HEK293 (cell line): ENCODE results near the gene PRKCE.
A peak's percentile ranks its signal among the peaks of the same experiment; 100 is the strongest.

Source experiments
- CTCF ChIA-PET: fragments of 350-600 bp; formaldehyde crosslinking; extraction: SDS; loops from one replicate; lab custom pipeline; 2021; ENCODE audit warnings: antibody characterized with exemption; lab: Yijun Ruan, JAX
- POLR2A ChIA-PET: fragments of 300-600 bp; formaldehyde crosslinking; extraction: SDS; loops from one replicate; lab custom pipeline; 2020; ENCODE audit warnings: antibody characterized with exemption, inconsistent platforms; lab: Yijun Ruan, JAX
- H3K27ac ChIP-seq: fragments of 200-500 bp; sonication (Bioruptor generic); 2 replicates; pipeline ENCODE4 v1.5.1; 2014; ENCODE audit warnings: low read depth, low read length, control low read depth, inconsistent platforms; ENCODE audit errors: extremely low read depth
- H3K36me3 ChIP-seq, 2 experiments: fragments of 200-500 bp in 1 of 2; sonication (Bioruptor generic) in 1 of 2; 1 replicate in 1 of 2; 2 replicates in 1 of 2; pipeline ENCODE4 v1.5.1; 2014 to 2017; ENCODE audit warnings: inconsistent platforms in 2 of 2, low read length in 2 of 2; ENCODE audit not compliant: control insufficient read depth in 2 of 2, insufficient read depth in 1 of 2
- H3K4me1 ChIP-seq: fragments of 200-500 bp; sonication (Bioruptor generic); 2 replicates; pipeline ENCODE4 v1.5.1; 2014; ENCODE audit warnings: mild to moderate bottlenecking, low read length, inconsistent platforms; ENCODE audit not compliant: control insufficient read depth, insufficient read depth
- H3K4me3 ChIP-seq: 2 replicates; pipeline ENCODE4 v1.5.1; 2011; ENCODE audit warnings: low read depth, mild to moderate bottlenecking, control low read depth, low read length, moderate library complexity
- H3K9me3 ChIP-seq: fragments of 200-500 bp; sonication (Bioruptor generic); 2 replicates; pipeline ENCODE4 v1.5.1; 2014; ENCODE audit warnings: low read depth, low read length, inconsistent platforms; ENCODE audit not compliant: control insufficient read depth, insufficient read depth
- GLIS1 ChIP-seq: fragments of 450-650 bp; formaldehyde crosslinking; IDR thresholded peaks from 2 replicates; pipeline ENCODE4 v1.5.1; 2016; ENCODE audit warnings: missing biosample characterization, missing genetic modification characterization
- KLF16 ChIP-seq: fragments of 450-650 bp; formaldehyde crosslinking; IDR thresholded peaks from 2 replicates; pipeline ENCODE4 v1.5.1; 2017; ENCODE audit warnings: missing biosample characterization, missing genetic modification characterization
- PBX3 ChIP-seq: sonication (generic); formaldehyde crosslinking; IDR thresholded peaks from 2 replicates; pipeline ENCODE4 v1.8.1; 2022; ENCODE audit warnings: mild to moderate bottlenecking, moderate library complexity, missing genetic modification reagents
- REPIN1 ChIP-seq: fragments of 450-650 bp; formaldehyde crosslinking; IDR thresholded peaks from 2 replicates; pipeline ENCODE4 v1.5.1; 2017; ENCODE audit warnings: missing biosample characterization, missing genetic modification characterization, low read depth
- SCRT1 ChIP-seq: fragments of 450-650 bp; formaldehyde crosslinking; IDR thresholded peaks from 2 replicates; pipeline ENCODE4 v1.5.1; 2016; ENCODE audit warnings: missing biosample characterization, missing genetic modification characterization, borderline replicate concordance
- ZBTB17 ChIP-seq: fragments of 450-650 bp; formaldehyde crosslinking; IDR thresholded peaks from 2 replicates; pipeline ENCODE4 v1.5.1; 2016; ENCODE audit warnings: missing biosample characterization, missing genetic modification characterization
- ZBTB6 ChIP-seq: fragments of 450-650 bp; formaldehyde crosslinking; IDR thresholded peaks from 2 replicates; pipeline ENCODE4 v1.5.1; 2017; ENCODE audit warnings: missing biosample characterization, missing genetic modification characterization
- ZNF114 ChIP-seq: fragments of 450-650 bp; formaldehyde crosslinking; IDR thresholded peaks from 2 replicates; pipeline ENCODE4 v1.5.0; 2017; ENCODE audit warnings: missing biosample characterization, missing genetic modification characterization
- ZNF155 ChIP-seq: fragments of 450-650 bp; formaldehyde crosslinking; IDR thresholded peaks from 2 replicates; pipeline ENCODE4 v1.5.1; 2016; ENCODE audit warnings: missing biosample characterization, missing genetic modification characterization
- ZNF174 ChIP-seq: fragments of 450-650 bp; formaldehyde crosslinking; IDR thresholded peaks from 2 replicates; pipeline ENCODE4 v1.5.0; 2017; ENCODE audit warnings: missing biosample characterization, mild to moderate bottlenecking, missing genetic modification characterization
- ZNF175 ChIP-seq: fragments of 450-650 bp; formaldehyde crosslinking; IDR thresholded peaks from 2 replicates; pipeline ENCODE4 v1.5.1; 2016; ENCODE audit warnings: missing biosample characterization, missing genetic modification characterization
- ZNF202 ChIP-seq: fragments of 450-650 bp; formaldehyde crosslinking; IDR thresholded peaks from 2 replicates; pipeline ENCODE4 v1.5.1; 2016; ENCODE audit warnings: missing biosample characterization, missing genetic modification characterization, borderline replicate concordance
- ZNF223 ChIP-seq: fragments of 450-650 bp; formaldehyde crosslinking; IDR thresholded peaks from 2 replicates; pipeline ENCODE4 v1.5.1; 2016; ENCODE audit warnings: missing biosample characterization, missing genetic modification characterization
- ZNF266 ChIP-seq: fragments of 450-650 bp; formaldehyde crosslinking; IDR thresholded peaks from 2 replicates; pipeline ENCODE4 v1.5.1; 2016; ENCODE audit warnings: missing biosample characterization, missing genetic modification characterization, low read depth
- ZNF394 ChIP-seq: fragments of 450-650 bp; formaldehyde crosslinking; IDR thresholded peaks from 2 replicates; pipeline ENCODE4 v1.5.1; 2016; ENCODE audit warnings: missing biosample characterization, missing genetic modification characterization, mild to moderate bottlenecking, moderate library complexity, borderline replicate concordance
- ZNF426 ChIP-seq: fragments of 450-650 bp; formaldehyde crosslinking; IDR thresholded peaks from 2 replicates; pipeline ENCODE4 v1.5.1; 2017; ENCODE audit warnings: missing biosample characterization, missing genetic modification characterization, mild to moderate bottlenecking, inconsistent platforms, moderate library complexity
- ZNF548 ChIP-seq: fragments of 450-650 bp; formaldehyde crosslinking; IDR thresholded peaks from 2 replicates; pipeline ENCODE4 v1.5.1; 2016; ENCODE audit warnings: missing biosample characterization, missing genetic modification characterization
- ZNF560 ChIP-seq: fragments of 450-650 bp; formaldehyde crosslinking; IDR thresholded peaks from 2 replicates; pipeline ENCODE4 v1.5.1; 2017; ENCODE audit warnings: missing biosample characterization, missing genetic modification characterization, borderline replicate concordance
- ZNF621 ChIP-seq: fragments of 450-650 bp; formaldehyde crosslinking; IDR thresholded peaks from 2 replicates; pipeline ENCODE4 v1.5.1; 2017; ENCODE audit warnings: missing biosample characterization, missing genetic modification characterization
- ZNF645 ChIP-seq: fragments of 450-650 bp; formaldehyde crosslinking; IDR thresholded peaks from 2 replicates; pipeline ENCODE4; 2016; ENCODE audit warnings: missing biosample characterization, missing genetic modification characterization
- ZNF677 ChIP-seq: fragments of 450-650 bp; IDR thresholded peaks from 2 replicates; pipeline ENCODE4 v1.5.0; 2018; ENCODE audit warnings: missing biosample characterization, mild to moderate bottlenecking, missing genetic modification characterization, moderate library complexity
- ZNF692 ChIP-seq: fragments of 450-650 bp; formaldehyde crosslinking; IDR thresholded peaks from 2 replicates; pipeline ENCODE4 v1.5.1; 2016; ENCODE audit warnings: missing biosample characterization, missing genetic modification characterization
- ZNF76 ChIP-seq: fragments of 450-650 bp; formaldehyde crosslinking; IDR thresholded peaks from 2 replicates; pipeline ENCODE4; 2016; ENCODE audit warnings: low read depth, missing biosample characterization, missing genetic modification characterization, borderline replicate concordance
- ZXDB ChIP-seq: fragments of 450-650 bp; formaldehyde crosslinking; IDR thresholded peaks from 2 replicates; pipeline ENCODE4 v1.5.1; 2016; ENCODE audit warnings: missing biosample characterization, missing genetic modification characterization
- TF ChIP-seq, protein P1 (sequence below): fragments of 450-650 bp; formaldehyde crosslinking; IDR thresholded peaks from 2 replicates; pipeline ENCODE4 v1.5.1; 2016; ENCODE audit warnings: missing biosample characterization, missing genetic modification characterization, borderline replicate concordance
- TF ChIP-seq, protein P2 (sequence below): IDR thresholded peaks from 2 replicates; pipeline ENCODE4 v1.6.1; 2011; ENCODE audit warnings: mild to moderate bottlenecking, low read depth, low read length, borderline replicate concordance

Gene PRKCE

GRCh38 chr2:45935791-45936622 lies 284.5 kb downstream of the PRKCE start (continued):
- TF ChIP-seq ZNF645 (tag by site-specific recombination): no peak
- TF ChIP-seq ZNF114 (tag by site-specific recombination): no peak
- no peak for TF ChIP-seq ZNF202 (tag by site-specific recombination)
- TF ChIP-seq ZNF621 (tag by site-specific recombination): no peak
- peak; percentile 54; the same call in 1 of the 2 replicates for TF ChIP-seq GLIS1 (tag by site-specific recombination)
- TF ChIP-seq REPIN1 (tag by site-specific recombination): no peak
- no peak for TF ChIP-seq SCRT1 (tag by site-specific recombination)
- TF ChIP-seq, protein P1, sequence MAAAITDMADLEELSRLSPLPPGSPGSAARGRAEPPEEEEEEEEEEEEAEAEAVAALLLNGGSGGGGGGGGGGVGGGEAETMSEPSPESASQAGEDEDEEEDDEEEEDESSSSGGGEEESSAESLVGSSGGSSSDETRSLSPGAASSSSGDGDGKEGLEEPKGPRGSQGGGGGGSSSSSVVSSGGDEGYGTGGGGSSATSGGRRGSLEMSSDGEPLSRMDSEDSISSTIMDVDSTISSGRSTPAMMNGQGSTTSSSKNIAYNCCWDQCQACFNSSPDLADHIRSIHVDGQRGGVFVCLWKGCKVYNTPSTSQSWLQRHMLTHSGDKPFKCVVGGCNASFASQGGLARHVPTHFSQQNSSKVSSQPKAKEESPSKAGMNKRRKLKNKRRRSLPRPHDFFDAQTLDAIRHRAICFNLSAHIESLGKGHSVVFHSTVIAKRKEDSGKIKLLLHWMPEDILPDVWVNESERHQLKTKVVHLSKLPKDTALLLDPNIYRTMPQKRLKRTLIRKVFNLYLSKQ (tag by site-specific recombination): no peak
- TF ChIP-seq ZNF692: peak; percentile 54; the same call in 1 of the 2 replicates
- TF ChIP-seq ZNF175 (tag by site-specific recombination): no peak
- TF ChIP-seq, protein P2, sequence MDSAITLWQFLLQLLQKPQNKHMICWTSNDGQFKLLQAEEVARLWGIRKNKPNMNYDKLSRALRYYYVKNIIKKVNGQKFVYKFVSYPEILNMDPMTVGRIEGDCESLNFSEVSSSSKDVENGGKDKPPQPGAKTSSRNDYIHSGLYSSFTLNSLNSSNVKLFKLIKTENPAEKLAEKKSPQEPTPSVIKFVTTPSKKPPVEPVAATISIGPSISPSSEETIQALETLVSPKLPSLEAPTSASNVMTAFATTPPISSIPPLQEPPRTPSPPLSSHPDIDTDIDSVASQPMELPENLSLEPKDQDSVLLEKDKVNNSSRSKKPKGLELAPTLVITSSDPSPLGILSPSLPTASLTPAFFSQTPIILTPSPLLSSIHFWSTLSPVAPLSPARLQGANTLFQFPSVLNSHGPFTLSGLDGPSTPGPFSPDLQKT: no peak
- TF ChIP-seq ZNF155 (tag by site-specific recombination): no peak
- no peak for TF ChIP-seq ZNF174 (tag by site-specific recombination)
- no peak for TF ChIP-seq PBX3 (CRISPR knock-in tag)
- TF ChIP-seq ZBTB6 (tag by site-specific recombination): no peak

- no peaks in the 10 kb centered on the region for H3K36me3 ChIP-seq
- POLR2A ChIA-PET: no interaction called here
- H3K9me3 ChIP-seq: no peaks in the 10 kb centered on the region
- H3K4me1 ChIP-seq: peaks cover 20% of the 10 kb centered on the region
- H3K4me3 ChIP-seq: no peak overlapping the region
- TF ChIP-seq ZNF560 (tag by site-specific recombination) (no peak), ZBTB17 (tag by site-specific recombination) (peak; percentile 9; the same call in 1 of the 2 replicates), ZNF76 (tag by site-specific recombination) (no peak), ZNF394 (tag by site-specific recombination) (0 out of 2 replicates have a peak, but pooled peaks have one; percentile 1), ZNF223 (tag by site-specific recombination) (no peak), KLF16 (tag by site-specific recombination) (no peak), ZNF677 (tag by site-specific recombination) (no peak), ZNF266 (tag by site-specific recombination) (no peak), ZNF426 (tag by site-specific recombination) (no peak), ZNF548 (tag by site-specific recombination) (no peak), ZXDB (tag by site-specific recombination) (no peak)
- TF ChIP-seq, all 188 proteins: peak for 2
- CTCF ChIA-PET: interaction anchor here (0.5 to 2.5 kb wide), 11 partner anchors 13 to 352 kb away, joined by 3 to 15 read pairs (median 3); no protein-coding TSS in a partner anchor
- H3K27ac ChIP-seq: no peak overlapping the region
Measured at GRCh38 chr2:45936623-45936979, 285.1 kb downstream of the PRKCE start.
